SK-N-SH (cell line): ENCODE data around the gene SEC61A1. TPM values are rescaled to one million over a fixed set of nuclear protein-coding genes. Genes with fewer than 3 reads are reported as not detected.

Experiments
- CTCF ChIA-PET: fragments of 300-600, 350-600 bp; formaldehyde crosslinking; extraction: SDS; loops from one replicate; lab custom pipeline; 2021; lab: Yijun Ruan, JAX
- POLR2A ChIA-PET: fragments of 350-600 bp; sonication (Branson Sonifier 250); formaldehyde crosslinking; extraction: SDS; loops from one replicate; lab custom pipeline; 2020; ENCODE audit warnings: antibody characterized with exemption, inconsistent platforms; lab: Yijun Ruan, JAX
- DNase-seq: peaks from one replicate; pipeline ENCODE4 v3.0.0; 2012
- H2AFZ ChIP-seq: fragments of 200-600 bp; sonication (generic); 2 replicates; pipeline ENCODE4 v1.8.1; 2016; ENCODE audit warnings: antibody characterized with exemption, mild to moderate bottlenecking, low read depth
- H3F3A ChIP-seq: fragments of 200-600 bp; sonication (generic); replicated peaks from 2 replicates; pipeline ENCODE3; 2016; ENCODE audit warnings: antibody characterized with exemption, mild to moderate bottlenecking; ENCODE audit not compliant: insufficient read depth
- H3K27ac ChIP-seq, 2 experiments: fragments of 200-500 bp in 1 of 2; fragments of 200-600 bp in 1 of 2; sonication (Bioruptor generic) in 1 of 2; sonication (generic), shearing (Covaris generic) in 1 of 2; 2 replicates each; pipeline versions ENCODE4 v1.5.1 to v1.6.1; 2014 to 2016; ENCODE audit warnings: low read depth in 2 of 2, inconsistent platforms in 1 of 2, low read length in 1 of 2, mild to moderate bottlenecking in 1 of 2, mixed read lengths in 1 of 2
- H3K27me3 ChIP-seq: fragments of 200-600 bp; sonication (generic), shearing (Covaris generic); 2 replicates; pipeline ENCODE4 v1.6.1; 2016; ENCODE audit warnings: mixed run types; ENCODE audit not compliant: insufficient read depth
- H3K36me3 ChIP-seq, 2 experiments: fragments of 200-500 bp in 1 of 2; fragments of 200-600 bp in 1 of 2; sonication (Bioruptor generic) in 1 of 2; sonication (generic) in 1 of 2; replicated peaks in 1 of 2; 2 replicates each; pipeline versions ENCODE3 to v1.5.1; 2014 to 2016; ENCODE audit warnings: low read length in 1 of 2, mild to moderate bottlenecking in 1 of 2; ENCODE audit not compliant: insufficient read depth in 2 of 2, control insufficient read depth in 1 of 2
- H3K4me1 ChIP-seq, 2 experiments: fragments of 200-500 bp in 1 of 2; fragments of 200-600 bp in 1 of 2; sonication (Bioruptor generic) in 1 of 2; sonication (generic), shearing (Covaris generic) in 1 of 2; 2 replicates each; pipeline versions ENCODE4 v1.5.1 to v1.6.1; 2014 to 2016; ENCODE audit warnings: low read depth in 1 of 2, low read length in 1 of 2, mixed run types in 1 of 2; ENCODE audit not compliant: insufficient read depth in 2 of 2, control insufficient read depth in 1 of 2
- H3K4me2 ChIP-seq: fragments of 200-600 bp; sonication (generic), shearing (Covaris generic); 2 replicates; pipeline ENCODE4 v1.6.1; 2017; ENCODE audit warnings: mixed run types
- H3K4me3 ChIP-seq, 2 experiments: fragments of 200-500 bp in 1 of 2; fragments of 200-600 bp in 1 of 2; sonication (Bioruptor generic) in 1 of 2; sonication (generic), shearing (Covaris generic) in 1 of 2; 2 replicates each; pipeline versions ENCODE4 v1.5.1 to v1.8.1; 2014 to 2016; ENCODE audit warnings: low read depth in 2 of 2, inconsistent platforms in 1 of 2, low read length in 1 of 2, mild to moderate bottlenecking in 1 of 2, mixed read lengths in 1 of 2, moderate library complexity in 1 of 2
- H3K79me2 ChIP-seq: fragments of 200-600 bp; sonication (generic); 2 replicates; pipeline ENCODE4 v1.8.1; 2017; ENCODE audit warnings: mild to moderate bottlenecking; ENCODE audit not compliant: insufficient read depth
- H3K9ac ChIP-seq: fragments of 200-600 bp; sonication (generic); 2 replicates; pipeline ENCODE4 v1.6.1; 2017; ENCODE audit warnings: mixed run types
- H3K9me2 ChIP-seq: fragments of 200-600 bp; sonication (generic); 2 replicates; pipeline ENCODE4 v1.6.1; 2017; ENCODE audit warnings: mixed run types
- H3K9me3 ChIP-seq: fragments of 200-600 bp; sonication (generic); 2 replicates; pipeline ENCODE4 v1.6.1; 2017; ENCODE audit warnings: mixed run types, mild to moderate bottlenecking, moderate library complexity
- H4K20me1 ChIP-seq: fragments of 200-600 bp; sonication (generic); 2 replicates; pipeline ENCODE4 v1.6.1; 2017; ENCODE audit warnings: mild to moderate bottlenecking, mixed run types; ENCODE audit not compliant: insufficient read depth
- CHD2 ChIP-seq: fragments of 150-350 bp; IDR thresholded peaks from 2 replicates; pipeline ENCODE4 v1.6.1; 2018; ENCODE audit warnings: low read length; ENCODE audit not compliant: partially characterized antibody
- ELF1 ChIP-seq: IDR thresholded peaks from 2 replicates; pipeline ENCODE4 v1.4.0; 2012
- EP300 ChIP-seq, 2 experiments: IDR thresholded peaks; 2 replicates each; pipeline versions ENCODE4 v1.4.0 to v1.6.1; 2012; ENCODE audit warnings: borderline replicate concordance in 1 of 2, low read depth in 1 of 2, low read length in 1 of 2
- FOSL2 ChIP-seq: IDR thresholded peaks from 2 replicates; pipeline ENCODE4 v1.4.0; 2012; ENCODE audit warnings: low read depth, mild to moderate bottlenecking, moderate library complexity, borderline replicate concordance
- FOXJ3 ChIP-seq: sonication (generic); formaldehyde crosslinking; IDR thresholded peaks from 2 replicates; pipeline ENCODE4 v1.5.1; 2020; ENCODE audit warnings: mild to moderate bottlenecking, missing genetic modification reagents
- JUND ChIP-seq: IDR thresholded peaks from 2 replicates; pipeline ENCODE4 v1.4.0; 2012
- MEF2A ChIP-seq: IDR thresholded peaks from 2 replicates; pipeline ENCODE4 v1.4.0; 2012; ENCODE audit warnings: low read depth, borderline replicate concordance
- MXI1 ChIP-seq: IDR thresholded peaks from 2 replicates; pipeline ENCODE4 v1.6.1; 2012; ENCODE audit warnings: mild to moderate bottlenecking, low read depth, low read length, improper control_type of control experiment
- NFIC ChIP-seq: IDR thresholded peaks from 2 replicates; pipeline ENCODE4 v1.4.0; 2012; ENCODE audit warnings: borderline replicate concordance
- NRF1 ChIP-seq: IDR thresholded peaks from 2 replicates; pipeline ENCODE4 v1.6.1; 2012; ENCODE audit warnings: low read depth, mild to moderate bottlenecking, low read length
- RAD21 ChIP-seq: IDR thresholded peaks from 2 replicates; pipeline ENCODE4 v1.6.1; 2012; ENCODE audit warnings: mild to moderate bottlenecking, low read length
- RCOR1 ChIP-seq: fragments of 150-350 bp; IDR thresholded peaks from 2 replicates; pipeline ENCODE4 v1.6.1; 2017; ENCODE audit warnings: antibody characterized with exemption, low read length
- RFX5 ChIP-seq: IDR thresholded peaks from 2 replicates; pipeline ENCODE4 v1.6.1; 2012; ENCODE audit warnings: mild to moderate bottlenecking, improper control_type of control experiment, low read length
- RXRA ChIP-seq: IDR thresholded peaks from 2 replicates; pipeline ENCODE4 v1.4.0; 2012; ENCODE audit warnings: low read depth, mild to moderate bottlenecking, borderline replicate concordance
- SIN3A ChIP-seq: IDR thresholded peaks from 2 replicates; pipeline ENCODE4 v1.6.1; 2012; ENCODE audit warnings: low read depth, mild to moderate bottlenecking, low read length, moderate library complexity, borderline replicate concordance
- SMC3 ChIP-seq: IDR thresholded peaks from 2 replicates; pipeline ENCODE4 v1.6.1; 2012; ENCODE audit warnings: low read depth, low read length, improper control_type of control experiment
- TAF1 ChIP-seq: IDR thresholded peaks from 2 replicates; pipeline ENCODE4 v1.6.1; 2012; ENCODE audit warnings: low read depth, mild to moderate bottlenecking, low read length, moderate library complexity, borderline replicate concordance
- TCF12 ChIP-seq: IDR thresholded peaks from 2 replicates; pipeline ENCODE4 v1.4.0; 2012
- TEAD4 ChIP-seq: IDR thresholded peaks from 2 replicates; pipeline ENCODE4 v1.4.0; 2012; ENCODE audit warnings: mild to moderate bottlenecking, borderline replicate concordance; ENCODE audit not compliant: insufficient read depth
- YY1 ChIP-seq: IDR thresholded peaks from 2 replicates; pipeline ENCODE4 v1.4.0; 2012; ENCODE audit warnings: low read depth, mild to moderate bottlenecking
- WGBS: methylation state at CpG from one replicate; pipeline ENCODE4 v1.1.6; 2017; ENCODE audit warnings: low lambda C conversion rate; 5-methylcytosine and 5-hydroxymethylcytosine counted together
- polyA plus RNA-seq, 3 experiments: library from polyadenylated mRNA; depleted of rRNA; stranded (reverse); fragments of >200 nt; gene quantifications; 2 replicates each; pipeline ENCODE4 v1.2.3, GENCODE V29; 2012
- TF ChIP-seq, protein P1 (sequence below): fragments of 150-350 bp; IDR thresholded peaks from 2 replicates; pipeline ENCODE4 v1.6.1; 2016; ENCODE audit warnings: mild to moderate bottlenecking, low read depth, low read length
- TF ChIP-seq, protein P2 (sequence below): fragments of 200-600 bp; sonication (generic); IDR thresholded peaks from 2 replicates; pipeline ENCODE4 v1.6.1; 2017; ENCODE audit warnings: antibody characterized with exemption, mild to moderate bottlenecking, moderate library complexity
- TF ChIP-seq, protein P3 (sequence below): IDR thresholded peaks from 2 replicates; pipeline ENCODE4 v1.4.0; 2012; ENCODE audit warnings: low read depth, borderline replicate concordance
- TF ChIP-seq, protein P4 (sequence below): IDR thresholded peaks from 2 replicates; pipeline ENCODE4 v1.4.0; 2012; ENCODE audit warnings: low read depth
- TF ChIP-seq, protein P5 (sequence below): IDR thresholded peaks from 2 replicates; pipeline ENCODE4; 2012
- TF ChIP-seq, protein P6 (sequence below): fragments of 150-350 bp; IDR thresholded peaks from 2 replicates; pipeline ENCODE4 v1.6.1; 2017; ENCODE audit warnings: antibody characterized with exemption, low read length, low read depth, borderline replicate concordance

SEC61A1 gene
- polyA plus RNA-seq, 1 of the 3 experiments (the other 2 are of a cell fraction), result 153 TPM

DNA sequence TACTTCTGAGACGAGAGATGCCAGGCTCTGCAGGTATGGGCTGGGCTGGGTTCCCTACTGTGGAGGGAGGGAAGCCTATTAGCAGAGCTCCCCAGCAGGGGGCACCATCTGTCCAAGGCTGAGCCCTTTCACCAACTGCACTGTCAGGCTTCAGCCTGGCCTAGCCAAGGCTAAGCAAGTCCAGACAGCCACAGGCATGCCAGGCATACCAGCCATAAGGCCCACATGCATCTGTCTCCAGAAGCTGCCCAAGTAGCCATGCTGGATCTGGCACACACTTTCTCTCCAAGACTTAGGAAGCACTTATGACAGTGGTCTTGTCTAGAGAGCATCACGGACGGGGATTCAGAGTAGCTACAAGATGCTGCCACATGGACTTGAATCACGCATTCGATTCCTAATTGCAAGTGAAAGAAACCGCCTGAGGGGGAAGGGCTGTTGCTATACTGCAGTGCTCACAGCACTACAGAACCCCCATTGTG, 43.0 kb downstream of the SEC61A1 start:
- TF ChIP-seq, protein P1, sequence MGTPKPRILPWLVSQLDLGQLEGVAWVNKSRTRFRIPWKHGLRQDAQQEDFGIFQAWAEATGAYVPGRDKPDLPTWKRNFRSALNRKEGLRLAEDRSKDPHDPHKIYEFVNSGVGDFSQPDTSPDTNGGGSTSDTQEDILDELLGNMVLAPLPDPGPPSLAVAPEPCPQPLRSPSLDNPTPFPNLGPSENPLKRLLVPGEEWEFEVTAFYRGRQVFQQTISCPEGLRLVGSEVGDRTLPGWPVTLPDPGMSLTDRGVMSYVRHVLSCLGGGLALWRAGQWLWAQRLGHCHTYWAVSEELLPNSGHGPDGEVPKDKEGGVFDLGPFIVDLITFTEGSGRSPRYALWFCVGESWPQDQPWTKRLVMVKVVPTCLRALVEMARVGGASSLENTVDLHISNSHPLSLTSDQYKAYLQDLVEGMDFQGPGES, result no peak
- TF ChIP-seq YY1 (peak; percentile 47; the same call in 1 of the 2 replicates), MXI1 (peak; percentile 99), CHD2 (no peak), RAD21 (peak; percentile 95), TEAD4 (peak; percentile 62; the same call in 1 of the 2 replicates), RXRA (no peak), MEF2A (no peak), ELF1 (no peak), NRF1 (no peak), RCOR1 (peak; percentile 33; the same call in 1 of the 2 replicates), TCF12 (peak; percentile 56; the same call in 1 of the 2 replicates), JUND (no peak), FOSL2 (no peak), SMC3 (peak; percentile 96), EP300 (IDR thresholded peaks at IDR 0.05; ENCODE audit: borderline replicate concordance in 1 of 2, low read depth in 1 of 2, low read length in 1 of 2) (no peak), NFIC (no peak), TAF1 (no peak), RFX5 (no peak), SIN3A (peak; percentile 96), FOXJ3 (CRISPR knock-in tag) (no peak)
- TF ChIP-seq, protein P2, sequence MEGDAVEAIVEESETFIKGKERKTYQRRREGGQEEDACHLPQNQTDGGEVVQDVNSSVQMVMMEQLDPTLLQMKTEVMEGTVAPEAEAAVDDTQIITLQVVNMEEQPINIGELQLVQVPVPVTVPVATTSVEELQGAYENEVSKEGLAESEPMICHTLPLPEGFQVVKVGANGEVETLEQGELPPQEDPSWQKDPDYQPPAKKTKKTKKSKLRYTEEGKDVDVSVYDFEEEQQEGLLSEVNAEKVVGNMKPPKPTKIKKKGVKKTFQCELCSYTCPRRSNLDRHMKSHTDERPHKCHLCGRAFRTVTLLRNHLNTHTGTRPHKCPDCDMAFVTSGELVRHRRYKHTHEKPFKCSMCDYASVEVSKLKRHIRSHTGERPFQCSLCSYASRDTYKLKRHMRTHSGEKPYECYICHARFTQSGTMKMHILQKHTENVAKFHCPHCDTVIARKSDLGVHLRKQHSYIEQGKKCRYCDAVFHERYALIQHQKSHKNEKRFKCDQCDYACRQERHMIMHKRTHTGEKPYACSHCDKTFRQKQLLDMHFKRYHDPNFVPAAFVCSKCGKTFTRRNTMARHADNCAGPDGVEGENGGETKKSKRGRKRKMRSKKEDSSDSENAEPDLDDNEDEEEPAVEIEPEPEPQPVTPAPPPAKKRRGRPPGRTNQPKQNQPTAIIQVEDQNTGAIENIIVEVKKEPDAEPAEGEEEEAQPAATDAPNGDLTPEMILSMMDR, result peak; percentile 94
- TF ChIP-seq, protein P3, sequence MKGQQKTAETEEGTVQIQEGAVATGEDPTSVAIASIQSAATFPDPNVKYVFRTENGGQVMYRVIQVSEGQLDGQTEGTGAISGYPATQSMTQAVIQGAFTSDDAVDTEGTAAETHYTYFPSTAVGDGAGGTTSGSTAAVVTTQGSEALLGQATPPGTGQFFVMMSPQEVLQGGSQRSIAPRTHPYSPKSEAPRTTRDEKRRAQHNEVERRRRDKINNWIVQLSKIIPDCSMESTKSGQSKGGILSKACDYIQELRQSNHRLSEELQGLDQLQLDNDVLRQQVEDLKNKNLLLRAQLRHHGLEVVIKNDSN, result no peak
- TF ChIP-seq, protein P4, sequence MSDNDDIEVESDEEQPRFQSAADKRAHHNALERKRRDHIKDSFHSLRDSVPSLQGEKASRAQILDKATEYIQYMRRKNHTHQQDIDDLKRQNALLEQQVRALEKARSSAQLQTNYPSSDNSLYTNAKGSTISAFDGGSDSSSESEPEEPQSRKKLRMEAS, result peak; percentile 90
- TF ChIP-seq, protein P5, sequence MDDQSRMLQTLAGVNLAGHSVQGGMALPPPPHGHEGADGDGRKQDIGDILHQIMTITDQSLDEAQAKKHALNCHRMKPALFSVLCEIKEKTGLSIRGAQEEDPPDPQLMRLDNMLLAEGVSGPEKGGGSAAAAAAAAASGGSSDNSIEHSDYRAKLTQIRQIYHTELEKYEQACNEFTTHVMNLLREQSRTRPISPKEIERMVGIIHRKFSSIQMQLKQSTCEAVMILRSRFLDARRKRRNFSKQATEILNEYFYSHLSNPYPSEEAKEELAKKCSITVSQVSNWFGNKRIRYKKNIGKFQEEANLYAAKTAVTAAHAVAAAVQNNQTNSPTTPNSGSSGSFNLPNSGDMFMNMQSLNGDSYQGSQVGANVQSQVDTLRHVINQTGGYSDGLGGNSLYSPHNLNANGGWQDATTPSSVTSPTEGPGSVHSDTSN, result no peak
- TF ChIP-seq, protein P6, sequence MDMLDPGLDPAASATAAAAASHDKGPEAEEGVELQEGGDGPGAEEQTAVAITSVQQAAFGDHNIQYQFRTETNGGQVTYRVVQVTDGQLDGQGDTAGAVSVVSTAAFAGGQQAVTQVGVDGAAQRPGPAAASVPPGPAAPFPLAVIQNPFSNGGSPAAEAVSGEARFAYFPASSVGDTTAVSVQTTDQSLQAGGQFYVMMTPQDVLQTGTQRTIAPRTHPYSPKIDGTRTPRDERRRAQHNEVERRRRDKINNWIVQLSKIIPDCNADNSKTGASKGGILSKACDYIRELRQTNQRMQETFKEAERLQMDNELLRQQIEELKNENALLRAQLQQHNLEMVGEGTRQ, result no peak
- TF ChIP-seq, all 33 proteins: peak for 10
- Histone ChIP-seq H3K27me3 (no peaks in the 10 kb centered on the region), H3K4me1 (peaks cover 9 to 12% of the 10 kb centered on the region in 2 experiments; a peak in 1 of 4 replicates), H3K4me3 (no peak overlapping the region; a peak in 1 of 4 replicates), H3K27ac (peak overlapping the region; percentile 43 to 80; a peak in 3 of 4 replicates), H3F3A (peaks cover 10% of the 10 kb centered on the region), H2AFZ (no peak overlapping the region), H3K9me3 (no peaks in the 10 kb centered on the region), H3K4me2 (peak overlapping the region; percentile 5; the same call in 1 of the 2 replicates), H3K79me2 (peaks cover 6% of the 10 kb centered on the region; the same call in 1 of the 2 replicates), H4K20me1 (no peaks in the 10 kb centered on the region), H3K36me3 (peaks cover 18 to 76% of the 10 kb centered on the region in 2 experiments), H3K9me2 (no peaks in the 10 kb centered on the region), H3K9ac (no peak overlapping the region)
- WGBS, result 64% methylated on average over 6 of the region's 6 CpGs
- CTCF ChIA-PET, result interaction anchor here (0.6 to 4.6 kb wide), 50 partner anchors 8 to 636 kb away, joined by 3 to 89 read pairs (median 4); partner anchors contain the start of genes EEFSEC and RUVBL1
- POLR2A ChIA-PET, result interaction anchor here (0.5 to 1.4 kb wide), 3 partner anchors 38 to 384 kb away, joined by 3 to 5 read pairs (median 5); partner anchors contain the start of gene EEFSEC
- peak; percentile 86 for DNase-seq
